ENCODE data around the gene C2orf49. TPM values are rescaled to one million over a fixed set of nuclear protein-coding genes. Genes with fewer than 3 reads are reported as not detected.

C2orf49 gene
- total RNA-seq, 4 donors from 2014 or later: 6.8 to 83.3 (median 18.0) TPM

Other genes with a start within 250 kb of the C2orf49 start
- not detected for gene GPR45, start 95.8 kb upstream of the C2orf49 start, total RNA-seq
- gene TGFBRAP1, start 7.8 kb upstream of the C2orf49 start, total RNA-seq: 10 to 100 TPM; 17.7 to 29.0 (median 26.2) TPM
- 10 to 100 TPM; 41.8 to 75.9 (median 65.3) TPM for gene FHL2, start 61.5 kb downstream of the C2orf49 start, total RNA-seq